ENCODE data around the gene SVOPL.

The SVOPL gene

GRCh38 chr7:138563808-138564207 is 137.4 kb downstream of the SVOPL start:
- no peak for TF ChIP-seq CTCF (IDR thresholded peaks at IDR 0.05; ENCODE audit: insufficient read depth, low read depth, low read length, missing control alignments)
- no peak for DNase-seq (ENCODE audit: low read depth)
- no peak overlapping the region for H3K4me3 ChIP-seq (ENCODE audit: low read depth, low read length)

DNA sequence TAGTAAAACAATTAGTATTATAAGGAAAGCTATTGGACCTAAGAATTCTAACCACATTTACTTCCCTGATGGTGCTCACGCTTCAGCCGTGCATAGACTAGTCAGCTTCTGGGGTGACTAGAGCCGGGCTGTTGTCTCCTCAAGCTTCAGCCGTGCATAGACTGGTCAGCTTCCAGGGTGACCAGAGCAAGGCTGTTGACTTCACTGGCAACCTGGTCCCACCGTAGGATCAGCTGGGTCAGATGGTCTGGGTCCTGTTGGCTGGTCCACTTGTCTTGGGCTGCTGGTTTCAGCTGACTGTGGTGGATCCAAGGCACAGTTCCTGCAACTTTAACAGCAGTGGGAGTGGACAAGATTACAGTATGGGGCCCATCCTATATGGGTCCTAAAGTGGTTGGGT is 141.7 kb downstream of the SVOPL start:
- TF ChIP-seq CTCF (IDR thresholded peaks at IDR 0.05; ENCODE audit: insufficient read depth, low read depth, low read length, missing control alignments), result no peak
- DNase-seq (ENCODE audit: low read depth), result no peak
- H3K4me3 ChIP-seq (ENCODE audit: low read depth, low read length), result no peak overlapping the region

GRCh38 chr7:138556771-138557484 is 144.2 kb downstream of the SVOPL start:
- no peak overlapping the region for H3K4me3 ChIP-seq (ENCODE audit: low read depth, low read length)
- TF ChIP-seq CTCF (IDR thresholded peaks at IDR 0.05; ENCODE audit: insufficient read depth, low read depth, low read length, missing control alignments), result no peak
- peak; percentile 5 for DNase-seq (ENCODE audit: low read depth)

- TF ChIP-seq CTCF (IDR thresholded peaks at IDR 0.05; ENCODE audit: insufficient read depth, low read depth, low read length, missing control alignments), result no peak
- no peak for DNase-seq (ENCODE audit: low read depth)
- no peak overlapping the region for H3K4me3 ChIP-seq (ENCODE audit: low read depth, low read length)
Measured at GRCh38 chr7:138555684-138556083, 145.5 kb downstream of the SVOPL start.

DNA sequence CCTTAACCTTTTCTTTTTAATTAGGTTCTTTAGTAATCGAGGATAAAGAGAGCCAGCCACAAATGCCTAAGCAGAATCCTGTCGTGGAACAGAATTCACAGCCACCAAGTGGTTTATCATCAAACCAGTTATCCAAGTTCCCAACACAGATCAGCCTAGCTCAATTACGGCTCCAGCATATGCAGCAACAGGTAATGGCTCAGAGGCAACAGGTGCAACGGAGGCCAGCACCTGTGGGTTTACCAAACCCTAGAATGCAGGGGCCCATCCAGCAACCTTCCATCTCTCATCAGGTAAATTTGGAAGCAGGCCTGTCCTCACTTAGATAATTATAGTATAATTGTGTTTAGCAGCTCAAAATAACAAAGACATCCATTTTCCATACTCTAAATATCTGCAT is 146.5 kb downstream of the SVOPL start:
- no peak overlapping the region for H3K4me3 ChIP-seq (ENCODE audit: low read depth, low read length)
- TF ChIP-seq CTCF (IDR thresholded peaks at IDR 0.05; ENCODE audit: insufficient read depth, low read depth, low read length, missing control alignments), result no peak
- no peak for DNase-seq (ENCODE audit: low read depth)

DNA sequence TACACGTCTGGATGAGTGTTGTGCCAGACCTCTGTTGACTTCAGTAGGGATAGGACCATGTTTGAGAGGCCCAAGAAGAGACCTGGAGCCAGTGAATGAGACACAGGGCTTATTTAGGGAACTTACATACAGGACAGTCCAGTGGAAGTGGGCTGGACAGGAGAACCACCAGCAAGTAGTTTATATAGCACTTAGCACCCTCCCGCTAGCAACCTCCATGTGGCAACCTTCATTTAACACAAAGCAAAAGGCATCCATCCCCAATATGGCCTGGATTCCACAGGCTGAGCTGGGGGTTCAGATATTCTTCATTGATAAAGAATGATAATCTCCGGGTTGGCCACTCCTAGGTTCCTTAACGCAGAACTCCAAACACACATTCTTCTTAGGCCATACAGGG is 147.4 kb downstream of the SVOPL start:
- no peak overlapping the region for H3K4me3 ChIP-seq (ENCODE audit: low read depth, low read length)
- no peak for DNase-seq (ENCODE audit: low read depth)
- TF ChIP-seq CTCF (IDR thresholded peaks at IDR 0.05; ENCODE audit: insufficient read depth, low read depth, low read length, missing control alignments), result no peak

DNA sequence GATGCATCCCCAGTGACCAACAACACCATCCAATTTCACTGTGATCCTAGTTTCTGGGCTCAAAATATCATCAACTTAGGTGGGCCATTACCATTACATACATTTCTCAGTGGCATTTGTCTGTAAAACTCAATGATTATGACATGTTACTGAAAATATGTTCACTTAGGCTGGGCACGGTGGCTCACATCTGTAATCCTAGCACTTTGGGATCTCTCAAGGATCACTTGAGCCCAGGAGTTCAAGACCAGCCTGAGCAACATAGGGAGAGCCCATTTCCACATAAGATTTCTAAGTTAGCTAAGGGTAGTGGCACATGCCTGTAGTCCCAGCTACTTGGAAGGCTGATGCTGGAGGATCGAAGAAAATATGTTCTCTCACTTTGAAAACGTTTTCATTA is 150.1 kb downstream of the SVOPL start:
- no peak for DNase-seq (ENCODE audit: low read depth)
- no peak overlapping the region for H3K4me3 ChIP-seq (ENCODE audit: low read depth, low read length)

More for the DNA sequence above, 150.1 kb downstream of the SVOPL start:
- no peak for TF ChIP-seq CTCF (IDR thresholded peaks at IDR 0.05; ENCODE audit: insufficient read depth, low read depth, low read length, missing control alignments)

All from GM12865 (cell line).